GM13977 (cell line): ENCODE results near the gene CCR2.

ENCODE experiments used
- DNase-seq: peaks from one replicate; pipeline ENCODE4 v3.0.0; 2012; ENCODE audit warnings: low spot score
- CTCF ChIP-seq: IDR thresholded peaks from 2 replicates; pipeline ENCODE4 v1.5.1; 2012; ENCODE audit warnings: mild to moderate bottlenecking, control low read depth; ENCODE audit not compliant: insufficient read depth; ENCODE audit errors: extremely low read depth, missing control alignments
- in situ Hi-C: fragments of 300-500 bp; cut with MboI; formaldehyde crosslinking; loops from one replicate; pipeline ENCODE4 v1.12.0; 2022; ENCODE audit warnings: low sequenced_read_pairs, low pct_unique_long_range_greater_than_20kb, mixed read lengths, inconsistent platforms; ENCODE audit not compliant: unreplicated experiment

Gene CCR2

GRCh38 chr3:46393554-46394434, 39.9 kb downstream of the CCR2 start:
- DNase-seq: no peak
- no peak for TF ChIP-seq CTCF
- in situ Hi-C loops: loop anchor here (25.0 kb wide), 1 partner anchor 631 kb away; no protein-coding TSS in a partner anchor

- in situ Hi-C loops: loop anchor here (25.0 kb wide), 1 partner anchor 633 kb away; no protein-coding TSS in a partner anchor
- no peak for TF ChIP-seq CTCF
- DNase-seq: no peak
These were observed 41.3 kb downstream of the CCR2 start for GRCh38 chr3:46395210-46395661.

- TF ChIP-seq CTCF: no peak
- DNase-seq: no peak
- in situ Hi-C loops: loop anchor here (25.0 kb wide), 1 partner anchor 634 kb away; no protein-coding TSS in a partner anchor
These were observed 42.0 kb downstream of the CCR2 start for GRCh38 chr3:46395766-46396530.

- DNase-seq: no peak
- in situ Hi-C loops: loop anchor here (25.0 kb wide), 1 partner anchor 635 kb away; no protein-coding TSS in a partner anchor
- TF ChIP-seq CTCF: no peak
These were observed 43.2 kb downstream of the CCR2 start for GRCh38 chr3:46397111-46397510.

GRCh38 chr3:46398186-46398955, 44.5 kb downstream of the CCR2 start:
- TF ChIP-seq CTCF: no peak
- no peak for DNase-seq
- in situ Hi-C loops: loop anchor here (25.0 kb wide), 1 partner anchor 636 kb away; no protein-coding TSS in a partner anchor

- in situ Hi-C loops: loop anchor here (25.0 kb wide), 1 partner anchor 637 kb away; no protein-coding TSS in a partner anchor
These were observed 45.2 kb downstream of the CCR2 start for GRCh38 chr3:46399098-46399497.

More at GRCh38 chr3:46399098-46399497, 45.2 kb downstream of the CCR2 start:
- TF ChIP-seq CTCF: no peak
- DNase-seq: no peak
